H1 (cell line): Measurements from ENCODE around the gene NTRK2. TPM values are rescaled to one million over a fixed set of nuclear protein-coding genes. Genes with fewer than 3 reads are reported as not detected.

Source experiments
- CTCF ChIA-PET: fragments of 300-600 bp; sonication (Branson Sonifier 250); formaldehyde crosslinking; loops from one replicate; lab custom pipeline; 2021; ENCODE audit not compliant: partially characterized antibody; lab: Charles Lee
- POLR2A ChIA-PET: fragments of 300-600 bp; sonication (Branson Sonifier 250); formaldehyde crosslinking; loops from one replicate; lab custom pipeline; 2021; ENCODE audit warnings: inconsistent platforms; ENCODE audit not compliant: partially characterized antibody; lab: Charles Lee
- DNase-seq, 2 experiments: peaks; one replicate each; pipeline versions ENCODE4 v3.0.0 to v3.0.0-alpha.2; 2010 to 2022; ENCODE audit warnings: low spot score in 2 of 2, low read depth in 1 of 2, mixed read lengths in 1 of 2
- FAIRE-seq: peaks from 2 replicates; lab custom pipeline; 2011; peaks lifted over from hg19 to GRCh38; lab: Jason Lieb, UNC
- H2AFZ ChIP-seq: 2 replicates; pipeline ENCODE4 v1.8.1; 2012; ENCODE audit warnings: low read length, inconsistent platforms
- H2AK5ac ChIP-seq: 2 replicates; pipeline ENCODE4 v1.6.1; 2013; ENCODE audit warnings: low read depth, low read length
- H2BK120ac ChIP-seq: replicated peaks from 2 replicates; pipeline ENCODE3; 2013; ENCODE audit warnings: low read depth, low read length, inconsistent platforms
- H2BK12ac ChIP-seq: 2 replicates; pipeline ENCODE4 v1.6.1; 2013; ENCODE audit warnings: low read depth, low read length
- H2BK15ac ChIP-seq: 2 replicates; pipeline ENCODE4 v1.6.1; 2013; ENCODE audit warnings: low read length
- H2BK20ac ChIP-seq: 2 replicates; pipeline ENCODE4 v1.6.1; 2013; ENCODE audit warnings: low read length
- H2BK5ac ChIP-seq: 2 replicates; pipeline ENCODE4 v1.6.1; 2013; ENCODE audit warnings: low read depth, low read length
- H3K14ac ChIP-seq: 2 replicates; pipeline ENCODE4 v1.6.1; 2013; ENCODE audit warnings: inconsistent platforms; ENCODE audit not compliant: insufficient read length
- H3K18ac ChIP-seq: 2 replicates; pipeline ENCODE4 v1.6.1; 2013; ENCODE audit warnings: low read length; ENCODE audit errors: extremely low read depth
- H3K23ac ChIP-seq: 2 replicates; pipeline ENCODE4 v1.6.1; 2013; ENCODE audit warnings: inconsistent platforms; ENCODE audit not compliant: insufficient read length
- H3K23me2 ChIP-seq: 2 replicates; pipeline ENCODE4 v1.6.1; 2013; ENCODE audit warnings: low read depth, low read length
- H3K27ac ChIP-seq: 2 replicates; pipeline ENCODE4 v1.6.1; 2011; ENCODE audit warnings: low read depth, low read length, inconsistent platforms
- H3K27me3 ChIP-seq, 4 experiments: replicated peaks in 1 of 4; 1 replicate in 1 of 4; 2 replicates in 3 of 4; pipeline versions ENCODE4 v1.6.1 to v1.8.1; 2011 to 2013; ENCODE audit warnings: low read length in 3 of 4, mild to moderate bottlenecking in 3 of 4, inconsistent platforms in 2 of 4, mixed read lengths in 2 of 4, moderate library complexity in 1 of 4; ENCODE audit not compliant: control insufficient read depth in 3 of 4, insufficient read depth in 3 of 4; ENCODE audit errors: extremely low read depth in 1 of 4
- H3K36me3 ChIP-seq, 4 experiments: 2 replicates each; pipeline versions ENCODE4 v1.6.1 to v1.8.1; 2011 to 2013; ENCODE audit warnings: mild to moderate bottlenecking in 4 of 4, low read length in 3 of 4, moderate library complexity in 2 of 4, control low read depth in 1 of 4, inconsistent platforms in 1 of 4; ENCODE audit not compliant: insufficient read depth in 4 of 4, control insufficient read depth in 2 of 4
- H3K4ac ChIP-seq: replicated peaks from 2 replicates; pipeline ENCODE3; 2013; ENCODE audit warnings: low read length, low read depth, mixed read lengths, inconsistent platforms; ENCODE audit not compliant: insufficient read length
- H3K4me1 ChIP-seq, 4 experiments: replicated peaks in 1 of 4; 1 replicate in 1 of 4; 2 replicates in 3 of 4; pipeline versions ENCODE4 v1.6.1 to v1.8.1; 2011 to 2013; ENCODE audit warnings: low read length in 3 of 4, inconsistent platforms in 2 of 4, mixed read lengths in 1 of 4; ENCODE audit not compliant: insufficient read depth in 4 of 4, control insufficient read depth in 3 of 4
- H3K4me2 ChIP-seq, 2 experiments: 2 replicates each; pipeline versions ENCODE4 v1.6.1 to v1.8.1; 2011 to 2013; ENCODE audit warnings: low read depth in 2 of 2, low read length in 2 of 2, control low read depth in 1 of 2, inconsistent platforms in 1 of 2, mild to moderate bottlenecking in 1 of 2; ENCODE audit not compliant: insufficient read depth in 1 of 2
- H3K4me3 ChIP-seq, 4 experiments: fragments of 200-600, 300-600 bp in 1 of 4; sonication (generic), shearing (Covaris generic), sonication (Bioruptor Twin) in 1 of 4; 2 replicates each; pipeline versions ENCODE4 v1.5.1 to v1.8.1; 2011 to 2016; ENCODE audit warnings: low read length in 4 of 4, low read depth in 3 of 4, control low read depth in 2 of 4, inconsistent platforms in 2 of 4, mild to moderate bottlenecking in 2 of 4, mixed read lengths in 1 of 4, moderate library complexity in 1 of 4; ENCODE audit not compliant: insufficient read depth in 2 of 4; ENCODE audit errors: extremely low read depth in 1 of 4
- H3K56ac ChIP-seq: replicated peaks from 2 replicates; pipeline ENCODE3; 2013; ENCODE audit warnings: low read depth, mild to moderate bottlenecking, mixed read lengths, low read length, inconsistent platforms; ENCODE audit not compliant: insufficient read length
- H3K79me1 ChIP-seq: 2 replicates; pipeline ENCODE4 v1.6.1; 2013; ENCODE audit warnings: low read depth, low read length, control low read depth
- H3K79me2 ChIP-seq, 2 experiments: 2 replicates each; pipeline versions ENCODE4 v1.6.1 to v1.8.1; 2012 to 2013; ENCODE audit warnings: low read length in 2 of 2, mild to moderate bottlenecking in 2 of 2, inconsistent platforms in 1 of 2; ENCODE audit not compliant: insufficient read depth in 2 of 2, control insufficient read depth in 1 of 2
- H3K9ac ChIP-seq, 4 experiments: replicated peaks in 1 of 4; 1 replicate in 1 of 4; 2 replicates in 3 of 4; pipeline versions ENCODE4 v1.6.1 to v1.8.1; 2011 to 2013; ENCODE audit warnings: low read depth in 3 of 4, low read length in 3 of 4, control low read depth in 2 of 4, mild to moderate bottlenecking in 2 of 4, moderate library complexity in 2 of 4, inconsistent platforms in 1 of 4; ENCODE audit errors: extremely low read depth in 1 of 4
- H3K9me3 ChIP-seq, 2 experiments: 2 replicates each; pipeline versions ENCODE4 v1.6.1 to v1.8.1; 2012 to 2013; ENCODE audit warnings: mild to moderate bottlenecking in 2 of 2, moderate library complexity in 2 of 2, control low read depth in 1 of 2, inconsistent platforms in 1 of 2, low read depth in 1 of 2, low read length in 1 of 2, mixed read lengths in 1 of 2; ENCODE audit not compliant: insufficient read depth in 2 of 2
- H4K20me1 ChIP-seq, 2 experiments: replicated peaks in 1 of 2; 2 replicates each; pipeline versions ENCODE3 to v1.8.1; 2011 to 2013; ENCODE audit warnings: inconsistent platforms in 2 of 2, low read length in 2 of 2, mild to moderate bottlenecking in 1 of 2; ENCODE audit not compliant: insufficient read depth in 2 of 2, control insufficient read depth in 1 of 2
- H4K5ac ChIP-seq: 2 replicates; pipeline ENCODE4 v1.6.1; 2013; ENCODE audit warnings: low read length, low read depth, mixed read lengths, inconsistent platforms; ENCODE audit not compliant: insufficient read length
- H4K8ac ChIP-seq: 2 replicates; pipeline ENCODE4 v1.8.0; 2013; ENCODE audit warnings: mild to moderate bottlenecking, moderate library complexity, low read length, inconsistent platforms; ENCODE audit not compliant: insufficient read depth; ENCODE audit errors: extremely low read depth
- H4K91ac ChIP-seq: replicated peaks from 2 replicates; pipeline ENCODE3; 2013; ENCODE audit warnings: low read length, mixed read lengths, inconsistent platforms; ENCODE audit not compliant: insufficient read length
- BRCA1 ChIP-seq: IDR thresholded peaks from 2 replicates; pipeline ENCODE4 v1.6.1; 2012; ENCODE audit warnings: low read depth, low read length, improper control_type of control experiment
- KDM1A ChIP-seq: fragments of 200-600, 300-600 bp; sonication (generic); IDR thresholded peaks from 2 replicates; pipeline ENCODE4 v1.7.1; 2016; ENCODE audit warnings: mild to moderate bottlenecking, low read length, borderline replicate concordance
- KDM5A ChIP-seq: fragments of 200-600 bp; IDR thresholded peaks from 2 replicates; pipeline ENCODE4 v1.7.1; 2012; ENCODE audit warnings: mild to moderate bottlenecking, low read length, inconsistent platforms, mixed read lengths
- WGBS, 2 experiments: shearing (Covaris generic) in 1 of 2; methylation state at CpG; one replicate each; pipeline versions ENCODE4 v1.1.6 to v1.1.7; 2013 to 2015; ENCODE audit warnings: low lambda C conversion rate in 2 of 2, mixed read lengths in 2 of 2, inconsistent platforms in 1 of 2, low coverage in 1 of 2, missing lambda C conversion rate in 1 of 2; ENCODE audit not compliant: insufficient replicate concordance in 2 of 2, insufficient coverage in 1 of 2, insufficient read length in 1 of 2; ENCODE audit errors: extremely low coverage in 1 of 2, missing lambda C conversion rate in 1 of 2; 5-methylcytosine and 5-hydroxymethylcytosine counted together
- polyA plus RNA-seq, 7 experiments: library from polyadenylated mRNA; depleted of rRNA in 3 of 7; stranded (reverse) in 5 of 7; unstranded in 2 of 7; fragments of >200 nt in 5 of 7; fragments of 200-250 nt in 2 of 7; gene quantifications; 1 replicate in 5 of 7; 2 replicates in 1 of 7; 4 replicates in 1 of 7; pipeline versions ENCODE4 v1.2.1 to v1.2.3, GENCODE V29; 2011 to 2013; ENCODE audit warnings: missing spikeins in 2 of 7, mixed read lengths in 2 of 7
- total RNA-seq: library from RNA; stranded (reverse); fragmentation: NEBNext Ultra II Directional; extraction: Animal tissue kit (Norgen Biotek cat#: 25700); gene quantifications from 2 replicates; pipeline ENCODE4 v1.2.1, GENCODE V29; 2021

The NTRK2 gene
- total and polyA plus RNA-seq, 2 of the 8 experiments (the other 6 are each of a cell fraction or from before 2014, with no cell fraction given): 0.03 to 0.04 TPM

DNA sequence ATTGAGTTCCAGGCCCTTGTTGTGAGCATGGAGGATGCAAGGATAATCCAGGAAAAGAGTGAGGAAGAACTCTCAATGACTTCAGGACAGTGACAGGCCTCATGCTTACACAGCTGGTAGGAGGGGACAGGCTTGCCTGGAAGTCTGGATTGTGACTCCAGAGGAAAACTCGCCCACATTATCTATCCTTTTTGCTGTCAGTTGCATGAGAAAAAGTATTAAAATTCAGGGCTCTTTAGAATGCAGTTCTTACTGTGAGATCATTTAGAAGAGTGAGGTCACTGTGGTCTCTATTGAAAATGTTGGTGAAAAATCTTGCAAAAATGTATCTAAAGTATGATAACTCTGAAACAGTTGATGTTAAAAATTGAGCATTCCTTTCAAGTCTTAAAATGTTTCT lies 30.5 kb downstream of the NTRK2 start:
- H3K56ac ChIP-seq: no peak overlapping the region

More for the DNA sequence above, 30.5 kb downstream of the NTRK2 start:
- Histone ChIP-seq H3K4ac (no peak overlapping the region), H3K9ac (no peak overlapping the region), H3K4me1 (no peaks in the 10 kb centered on the region), H3K4me2 (no peak overlapping the region), H4K5ac (no peak overlapping the region), H3K27ac (no peak overlapping the region), H3K14ac (no peak overlapping the region), H2BK5ac (no peak overlapping the region), H4K8ac (no peak overlapping the region), H3K23ac (no peak overlapping the region), H3K23me2 (no peaks in the 10 kb centered on the region), H3K4me3 (no peak overlapping the region), H3K18ac (no peak overlapping the region), H3K79me2 (no peaks in the 10 kb centered on the region), H3K79me1 (no peaks in the 10 kb centered on the region), H2AK5ac (no peak overlapping the region), H2AFZ (no peak overlapping the region), H3K9me3 (no peaks in the 10 kb centered on the region), H3K36me3 (no peaks in the 10 kb centered on the region), H2BK120ac (no peak overlapping the region), H2BK15ac (no peak overlapping the region), H3K27me3 (no peaks in the 10 kb centered on the region), H2BK20ac (no peak overlapping the region), H2BK12ac (no peak overlapping the region), H4K91ac (no peak overlapping the region), H4K20me1 (no peaks in the 10 kb centered on the region)
- ChIA-PET POLR2A (no interaction called here), CTCF (interaction anchor here (0.7 to 5.3 kb wide), 6 partner anchors 17 to 267 kb away, joined by 3 to 84 read pairs (median 4); no protein-coding TSS in a partner anchor)
- WGBS, 2 experiments: 58% methylated on average over 1 of the region's 1 CpG; no CpG with 5 or more reads in 1 of the 2 experiments
- no peak for FAIRE-seq
- no peak for DNase-seq
- TF ChIP-seq KDM1A (no peak), KDM5A (no peak), BRCA1 (no peak)
